ENCODE measurements around the gene PLA2G4B. TPM values are rescaled to one million over a fixed set of nuclear protein-coding genes. Genes with fewer than 3 reads are reported as not detected.

Gene PLA2G4B
- total and polyA plus RNA-seq, 2 experiments from 2014 or later: 1.4 to 1.6 TPM

- Histone ChIP-seq H3K27me3 (replicated peaks; ENCODE audit: insufficient read depth) (no peaks in the 10 kb centered on the region), H3K9me3 (ENCODE audit: low read depth) (no peaks in the 10 kb centered on the region), H3K79me2 (ENCODE audit: insufficient read depth) (no peaks in the 10 kb centered on the region), H3K9ac (no peak overlapping the region), H2AFZ (no peak overlapping the region), H3K9me2 (ENCODE audit: insufficient read depth) (no peaks in the 10 kb centered on the region), H4K20me1 (ENCODE audit: insufficient read depth) (no peaks in the 10 kb centered on the region), H3K4me2 (ENCODE audit: unreplicated experiment) (no peak overlapping the region), H3K4me3 (no peak overlapping the region), H3K4me1 (ENCODE audit: insufficient read depth) (no peaks in the 10 kb centered on the region), H3K36me3 (ENCODE audit: low read depth) (no peaks in the 10 kb centered on the region), H3K27ac (no peak overlapping the region), H3F3A (ENCODE audit: insufficient read depth) (no peaks in the 10 kb centered on the region)
- 96 to 97% methylated on average over 8 to 10 of the region's 10 CpGs for WGBS, 2 experiments (ENCODE audit: low coverage in 1 of 2, low lambda C conversion rate in 2 of 2, missing lambda C conversion rate in 2 of 2)
- DNase-seq: no peak
- in situ Hi-C loops (cut with MboI): no loop called here
- no peak for TF ChIP-seq EZH2phosphoT487 (IDR thresholded peaks at IDR 0.05; ENCODE audit: insufficient read depth, low read depth)
- TF ChIP-seq EZH2 (IDR thresholded peaks at IDR 0.05; ENCODE audit: insufficient read depth, poor library complexity, severe bottlenecking): no peak
Measured at GRCh38 chr15:41887161-41887560, 48.5 kb downstream of the PLA2G4B start.

- Histone ChIP-seq H3K9me2 (ENCODE audit: insufficient read depth) (no peaks in the 10 kb centered on the region), H4K20me1 (ENCODE audit: insufficient read depth) (no peaks in the 10 kb centered on the region), H3K79me2 (ENCODE audit: insufficient read depth) (no peaks in the 10 kb centered on the region), H3K9me3 (ENCODE audit: low read depth) (no peaks in the 10 kb centered on the region), H3K4me3 (no peak overlapping the region), H3K4me1 (ENCODE audit: insufficient read depth) (no peaks in the 10 kb centered on the region), H3K27me3 (replicated peaks; ENCODE audit: insufficient read depth) (no peaks in the 10 kb centered on the region), H3K27ac (no peak overlapping the region), H3F3A (ENCODE audit: insufficient read depth) (no peaks in the 10 kb centered on the region), H2AFZ (no peak overlapping the region), H3K36me3 (ENCODE audit: low read depth) (no peaks in the 10 kb centered on the region), H3K9ac (no peak overlapping the region), H3K4me2 (ENCODE audit: unreplicated experiment) (no peak overlapping the region)
- in situ Hi-C loops (cut with MboI): no loop called here
- TF ChIP-seq EZH2 (IDR thresholded peaks at IDR 0.05; ENCODE audit: insufficient read depth, poor library complexity, severe bottlenecking) (no peak), EZH2phosphoT487 (IDR thresholded peaks at IDR 0.05; ENCODE audit: insufficient read depth, low read depth) (no peak)
- 62 to 69% methylated on average over 9 of the region's 9 CpGs for WGBS, 2 experiments (ENCODE audit: low coverage in 1 of 2, low lambda C conversion rate in 2 of 2, missing lambda C conversion rate in 2 of 2)
- no peak for DNase-seq
Measured at GRCh38 chr15:41887893-41888292, 49.2 kb downstream of the PLA2G4B start.

- Histone ChIP-seq H3K9me3 (ENCODE audit: low read depth) (no peaks in the 10 kb centered on the region), H3K27me3 (replicated peaks; ENCODE audit: insufficient read depth) (no peaks in the 10 kb centered on the region), H3K79me2 (ENCODE audit: insufficient read depth) (no peaks in the 10 kb centered on the region), H3K27ac (no peak overlapping the region), H3K4me1 (ENCODE audit: insufficient read depth) (peaks cover under 1% of the 10 kb centered on the region; the same call in 1 of the 2 replicates), H3K9me2 (ENCODE audit: insufficient read depth) (no peaks in the 10 kb centered on the region), H2AFZ (no peak overlapping the region), H3K4me3 (no peak overlapping the region), H3K9ac (no peak overlapping the region), H3K36me3 (ENCODE audit: low read depth) (no peaks in the 10 kb centered on the region), H3K4me2 (ENCODE audit: unreplicated experiment) (no peak overlapping the region), H4K20me1 (ENCODE audit: insufficient read depth) (no peaks in the 10 kb centered on the region), H3F3A (ENCODE audit: insufficient read depth) (no peaks in the 10 kb centered on the region)
- DNase-seq: no peak
- 71 to 77% methylated on average over 7 of the region's 7 CpGs for WGBS, 2 experiments (ENCODE audit: low coverage in 1 of 2, low lambda C conversion rate in 2 of 2, missing lambda C conversion rate in 2 of 2)
- in situ Hi-C loops (cut with MboI): no loop called here
- TF ChIP-seq EZH2phosphoT487 (IDR thresholded peaks at IDR 0.05; ENCODE audit: insufficient read depth, low read depth) (no peak), EZH2 (IDR thresholded peaks at IDR 0.05; ENCODE audit: insufficient read depth, poor library complexity, severe bottlenecking) (no peak)
Measured at GRCh38 chr15:41888662-41889253, 50.1 kb downstream of the PLA2G4B start.

GRCh38 chr15:41890050-41890690 lies 51.5 kb downstream of the PLA2G4B start:
- H2AFZ ChIP-seq: no peak overlapping the region
- H4K20me1 ChIP-seq (ENCODE audit: insufficient read depth): no peaks in the 10 kb centered on the region
- H3K27ac ChIP-seq: no peak overlapping the region
- no peak overlapping the region for H3K4me2 ChIP-seq (ENCODE audit: unreplicated experiment)
- TF ChIP-seq EZH2phosphoT487 (IDR thresholded peaks at IDR 0.05; ENCODE audit: insufficient read depth, low read depth): no peak
- no peak for TF ChIP-seq EZH2 (IDR thresholded peaks at IDR 0.05; ENCODE audit: insufficient read depth, poor library complexity, severe bottlenecking)
- H3K79me2 ChIP-seq (ENCODE audit: insufficient read depth): no peaks in the 10 kb centered on the region
- no peaks in the 10 kb centered on the region for H3K36me3 ChIP-seq (ENCODE audit: low read depth)
- H3K9me3 ChIP-seq (ENCODE audit: low read depth): no peaks in the 10 kb centered on the region
- H3K4me3 ChIP-seq: no peak overlapping the region
- no peak for DNase-seq
- H3K9me2 ChIP-seq (ENCODE audit: insufficient read depth): no peaks in the 10 kb centered on the region
- H3K27me3 ChIP-seq (replicated peaks; ENCODE audit: insufficient read depth): no peaks in the 10 kb centered on the region
- H3K4me1 ChIP-seq (ENCODE audit: insufficient read depth): peaks cover 13% of the 10 kb centered on the region
- H3F3A ChIP-seq (ENCODE audit: insufficient read depth): no peaks in the 10 kb centered on the region; the same call in 1 of the 2 replicates
- in situ Hi-C loops (cut with MboI): no loop called here
- 96% methylated on average over 6 of the region's 6 CpGs for WGBS, 2 experiments (ENCODE audit: low coverage in 1 of 2, low lambda C conversion rate in 2 of 2, missing lambda C conversion rate in 2 of 2)
- H3K9ac ChIP-seq: no peak overlapping the region
